Fibroblast of lung (primary cell): ENCODE results near the gene BMP8A.

ENCODE experiments used
- CTCF ChIP-seq, 2 donors: IDR thresholded peaks in 1 of 2; conservative IDR thresholded peaks in 1 of 2; 1 replicate in 1 of 2; 2 replicates in 1 of 2; pipeline ENCODE4 v1.5.1; 2011 to 2012; ENCODE audit warnings: low read length in 2 of 2, control low read depth in 1 of 2, inconsistent platforms in 1 of 2, low read depth in 1 of 2, mild to moderate bottlenecking in 1 of 2
- EZH2 ChIP-seq: IDR thresholded peaks from 2 replicates; pipeline ENCODE4 v1.5.1; 2012; ENCODE audit warnings: low read length, control low read depth, mild to moderate bottlenecking; ENCODE audit errors: missing control alignments

DNA sequence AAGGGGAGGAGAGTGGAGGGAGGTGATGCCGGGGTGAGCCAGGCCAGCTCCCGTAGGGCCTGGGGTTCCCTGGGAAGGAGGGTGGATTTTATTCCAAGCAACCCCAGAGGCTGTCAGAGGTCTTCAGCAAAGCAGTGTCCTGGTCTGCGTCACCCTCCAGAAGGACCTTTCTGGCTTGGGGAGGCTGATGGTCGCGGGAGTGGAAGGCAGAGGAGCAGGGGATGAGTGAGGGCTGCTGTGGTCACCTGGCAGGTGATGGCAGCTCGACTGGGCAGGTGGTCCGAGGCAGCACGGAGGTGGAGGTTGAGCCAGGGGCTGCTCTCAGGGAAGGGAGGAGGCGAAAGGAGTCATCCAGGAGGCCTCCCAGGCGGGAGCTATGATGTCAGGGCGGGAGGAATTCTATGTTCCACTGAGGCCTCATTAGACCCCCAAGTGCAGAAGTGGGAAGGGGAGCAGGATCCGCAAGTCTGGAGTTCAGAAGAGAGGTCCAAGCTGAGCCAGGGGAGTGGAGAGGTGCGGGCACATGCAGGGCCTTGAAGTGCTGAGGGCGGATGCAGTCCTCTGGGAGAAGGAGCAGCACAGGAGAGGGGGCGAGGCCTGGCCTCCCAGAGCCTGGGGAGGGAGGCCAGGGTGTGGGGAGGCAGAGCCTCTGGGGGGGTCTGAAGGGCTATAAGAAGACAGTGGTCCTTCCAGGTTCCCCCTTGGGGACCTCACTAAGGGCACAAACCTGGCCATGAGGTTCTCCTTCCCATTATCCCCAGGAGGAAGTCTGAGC, 33.3 kb downstream of the BMP8A start:
- TF ChIP-seq CTCF (conservative IDR thresholded peaks at IDR 0.05 in 1 of 2, IDR thresholded peaks at IDR 0.05 in 1 of 2; ENCODE audit: low read depth in 1 of 2, low read length in 2 of 2) (no peak), EZH2 (no peak)
